HFFc6 (cell line): ENCODE data around the gene SLC35B2. TPM values are rescaled to one million over a fixed set of nuclear protein-coding genes. Genes with fewer than 3 reads are reported as not detected.

Experiments
- DNase-seq: peaks from one replicate; pipeline ENCODE4 v3.0.0-alpha.2; 2018
- H3K27ac Mint-ChIP-seq: 2 replicates; pipeline ENCODE4 v1.8.0; 2020; ENCODE audit warnings: mild to moderate bottlenecking, mixed read lengths
- H3K27me3 Mint-ChIP-seq: 2 replicates; pipeline ENCODE4 v1.8.0; 2021; ENCODE audit warnings: mild to moderate bottlenecking, moderate library complexity, mixed read lengths; ENCODE audit not compliant: insufficient read depth
- H3K36me3 Mint-ChIP-seq: 2 replicates; pipeline ENCODE4 v1.8.0; 2021; ENCODE audit warnings: low read depth, mixed read lengths
- H3K4me1 Mint-ChIP-seq: 2 replicates; pipeline ENCODE4 v1.8.0; 2020; ENCODE audit warnings: low read depth, mixed read lengths
- H3K4me3 Mint-ChIP-seq: 2 replicates; pipeline ENCODE4 v1.8.0; 2020; ENCODE audit warnings: mild to moderate bottlenecking, moderate library complexity, mixed read lengths
- H3K9me3 Mint-ChIP-seq: 2 replicates; pipeline ENCODE4 v1.8.0; 2020; ENCODE audit warnings: mild to moderate bottlenecking, mixed read lengths
- CTCF ChIP-seq: fragments of 200-600 bp; sonication (generic); IDR thresholded peaks from 2 replicates; pipeline ENCODE4 v1.5.0; 2021; ENCODE audit warnings: antibody characterized with exemption, mild to moderate bottlenecking
- total RNA-seq, 6 experiments: library from RNA; stranded (reverse); fragmentation: NEBNext Ultra II Directional; extraction: Animal tissue kit (Norgen Biotek cat#: 25700); gene quantifications; 2 replicates in 1 of 6; 3 replicates in 5 of 6; pipeline ENCODE4 v1.2.3, GENCODE V29; 2021

Gene SLC35B2
- total RNA-seq, 6 experiments from 2014 or later, result 108 to 132 (median 120) TPM

- Mint-ChIP-seq H3K27me3 (no peaks in the 10 kb centered on the region; the same call in 1 of the 2 replicates), H3K9me3 (no peaks in the 10 kb centered on the region), H3K4me1 (peaks cover 30% of the 10 kb centered on the region), H3K4me3 (no peak overlapping the region), H3K36me3 (no peaks in the 10 kb centered on the region), H3K27ac (no peak overlapping the region)
- no peak for TF ChIP-seq CTCF
- no peak for DNase-seq
These were observed 29.3 kb downstream of the SLC35B2 start for GRCh38 chr6:44228031-44228430.

GRCh38 chr6:44227148-44227793 lies 30.1 kb downstream of the SLC35B2 start:
- DNase-seq, result no peak
- Mint-ChIP-seq H3K27me3 (no peaks in the 10 kb centered on the region; the same call in 1 of the 2 replicates), H3K36me3 (no peaks in the 10 kb centered on the region), H3K9me3 (no peaks in the 10 kb centered on the region), H3K4me1 (peaks cover 37% of the 10 kb centered on the region), H3K4me3 (no peak overlapping the region), H3K27ac (no peak overlapping the region)
- TF ChIP-seq CTCF, result no peak

DNA sequence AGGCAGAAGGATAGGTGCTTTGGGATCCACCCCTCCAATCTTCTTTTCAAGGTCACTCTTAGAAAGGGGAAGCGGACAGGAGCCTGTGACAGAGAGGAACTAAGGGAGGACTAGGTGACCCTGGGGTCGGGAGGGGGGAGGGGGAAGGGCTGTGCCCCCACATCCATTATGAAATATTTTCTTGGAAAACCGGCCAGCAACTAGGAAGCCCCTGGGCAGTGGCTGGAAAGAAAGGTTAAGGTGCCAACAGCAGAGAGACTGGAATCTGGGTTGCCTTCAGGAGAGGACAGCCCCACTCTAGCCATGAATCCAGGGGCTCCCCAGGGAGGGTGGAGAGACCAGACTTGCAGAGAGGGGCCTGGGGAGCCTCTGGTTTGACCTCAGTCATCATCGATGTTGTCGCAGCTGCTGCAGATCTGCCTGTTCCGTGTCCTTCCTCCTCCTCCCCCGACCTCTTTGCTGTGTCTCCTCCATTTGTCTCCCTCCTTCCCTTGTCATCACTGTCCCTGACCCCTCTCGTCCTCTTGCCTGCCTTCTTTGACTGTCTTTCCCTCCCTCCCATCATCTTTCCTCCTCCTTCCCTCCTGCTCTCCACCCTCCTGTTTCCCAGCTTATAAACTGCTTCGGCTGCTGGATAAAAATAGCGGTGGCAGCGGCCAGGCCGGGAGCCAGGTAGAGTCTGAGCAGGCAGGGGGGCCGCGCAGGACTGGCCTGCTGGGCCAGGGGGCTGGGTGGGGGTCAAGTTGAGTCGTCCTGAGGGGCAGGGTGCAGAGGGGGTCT lies 30.8 kb downstream of the SLC35B2 start:
- Mint-ChIP-seq H3K9me3 (no peaks in the 10 kb centered on the region), H3K4me1 (peaks cover 44% of the 10 kb centered on the region), H3K4me3 (no peak overlapping the region), H3K27me3 (no peaks in the 10 kb centered on the region; the same call in 1 of the 2 replicates), H3K36me3 (no peaks in the 10 kb centered on the region), H3K27ac (no peak overlapping the region)
- no peak for TF ChIP-seq CTCF
- no peak for DNase-seq

GRCh38 chr6:44225579-44226325 lies 31.6 kb downstream of the SLC35B2 start:
- H3K4me3 Mint-ChIP-seq, result no peak overlapping the region
- H3K27me3 Mint-ChIP-seq, result no peaks in the 10 kb centered on the region; the same call in 1 of the 2 replicates
- no peaks in the 10 kb centered on the region for H3K9me3 Mint-ChIP-seq
- DNase-seq, result no peak
- peaks cover 47% of the 10 kb centered on the region for H3K4me1 Mint-ChIP-seq
- TF ChIP-seq CTCF, result no peak
- H3K27ac Mint-ChIP-seq, result no peak overlapping the region
- no peaks in the 10 kb centered on the region for H3K36me3 Mint-ChIP-seq

- TF ChIP-seq CTCF, result no peak
- H3K4me3 Mint-ChIP-seq, result peak overlapping the region; percentile 87
- peaks cover 44% of the 10 kb centered on the region for H3K4me1 Mint-ChIP-seq
- H3K27me3 Mint-ChIP-seq, result no peaks in the 10 kb centered on the region
- H3K27ac Mint-ChIP-seq, result no peak overlapping the region
- no peaks in the 10 kb centered on the region for H3K36me3 Mint-ChIP-seq
- no peak for DNase-seq
- H3K9me3 Mint-ChIP-seq, result no peaks in the 10 kb centered on the region
These were observed 32.4 kb downstream of the SLC35B2 start for GRCh38 chr6:44224965-44225305.
